GM12873 (cell line): ENCODE data around the gene GPR171.

Experiments
- CTCF ChIP-seq: IDR thresholded peaks from 2 replicates; pipeline ENCODE4 v1.5.1; 2012; ENCODE audit warnings: low read depth, mild to moderate bottlenecking, moderate library complexity, low read length, control low read depth; ENCODE audit not compliant: insufficient read depth; ENCODE audit errors: missing control alignments

Gene GPR171

DNA sequence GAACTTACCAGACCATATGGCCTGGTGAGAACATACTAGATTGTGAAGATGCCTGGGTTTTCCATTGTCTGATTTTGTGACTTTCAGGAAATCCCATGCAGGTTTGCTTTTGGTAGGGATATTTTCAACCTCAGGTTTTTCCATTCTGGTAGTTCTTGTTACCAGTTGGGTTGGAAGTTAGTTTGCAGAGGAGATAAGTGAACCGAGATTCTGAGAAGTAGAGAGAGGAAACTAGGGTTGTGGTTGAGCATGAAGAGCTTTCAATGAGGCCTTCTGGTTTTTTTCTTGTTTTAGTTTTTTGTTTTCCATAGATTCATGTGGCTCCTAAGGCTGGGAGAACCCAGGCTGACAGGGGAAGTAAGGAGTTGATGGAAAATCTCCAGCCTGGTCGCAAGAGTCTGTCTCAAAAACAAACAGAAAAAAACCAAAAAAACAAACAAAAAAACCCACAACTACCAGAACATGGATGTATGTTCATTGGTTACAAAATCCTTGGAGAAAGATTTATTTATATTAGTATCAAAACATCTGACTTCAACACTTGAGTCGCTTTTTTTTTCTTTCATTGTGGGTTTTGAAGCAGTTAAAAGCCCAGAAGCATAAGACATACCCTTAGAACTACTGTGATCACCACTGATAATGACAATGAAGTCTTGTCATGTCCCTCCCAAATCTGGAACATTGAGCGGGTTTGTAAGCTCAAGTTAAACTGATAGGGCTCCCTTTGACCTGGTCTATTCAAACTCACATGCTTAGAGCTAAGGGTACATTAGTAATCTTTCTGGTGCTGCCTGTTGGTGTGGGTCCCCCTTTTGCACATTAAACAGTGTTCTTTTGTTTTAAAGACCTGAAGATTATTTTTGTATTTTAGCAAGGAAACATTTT is 3.2 kb downstream of the GPR171 start:
- no peak for TF ChIP-seq CTCF

- TF ChIP-seq CTCF = no peak
Observed at GRCh38 chr3:151198849-151199248, 4.2 kb downstream of the GPR171 start.

DNA sequence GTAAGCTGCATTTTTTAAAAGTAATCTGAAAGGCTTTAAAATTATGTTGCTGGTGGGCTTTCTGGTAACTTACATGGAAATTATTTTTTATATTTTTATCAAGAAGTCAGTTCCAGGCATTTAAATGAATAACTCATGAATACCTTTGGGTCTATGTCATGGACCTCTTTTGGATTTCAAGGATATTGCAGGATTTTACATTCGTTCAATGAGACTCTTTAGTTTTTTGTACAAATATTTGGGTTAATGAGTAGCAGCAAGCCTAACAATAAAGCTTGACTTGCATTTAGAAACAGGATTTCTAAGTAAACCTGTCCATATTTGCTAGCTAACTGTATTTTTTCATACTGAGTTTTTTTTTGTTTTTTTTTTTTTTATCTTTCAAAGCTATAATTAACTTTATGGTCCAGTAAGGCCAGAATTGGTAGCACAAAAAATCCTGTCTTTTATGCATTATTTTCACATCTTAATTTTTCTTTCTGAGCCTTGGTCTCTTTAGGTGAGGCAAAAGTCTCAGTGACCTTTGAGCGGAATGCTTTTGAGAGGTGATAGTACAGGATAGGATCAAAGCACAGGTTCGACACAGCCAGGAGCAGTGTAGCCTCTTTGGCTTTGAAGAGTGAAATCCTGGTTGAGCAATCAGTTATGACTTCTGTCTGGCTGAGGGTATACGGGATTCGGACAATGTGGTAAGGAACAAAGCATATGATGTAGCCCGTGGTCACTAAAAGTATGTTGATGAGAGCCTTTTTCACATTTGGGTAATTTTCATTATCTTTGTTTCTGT is 4.8 kb downstream of the GPR171 start:
- TF ChIP-seq CTCF = no peak

GRCh38 chr3:151197228-151197627 is 5.8 kb downstream of the GPR171 start:
- no peak for TF ChIP-seq CTCF

- no peak for TF ChIP-seq CTCF
Observed at GRCh38 chr3:151196434-151196833, 6.6 kb downstream of the GPR171 start.

DNA sequence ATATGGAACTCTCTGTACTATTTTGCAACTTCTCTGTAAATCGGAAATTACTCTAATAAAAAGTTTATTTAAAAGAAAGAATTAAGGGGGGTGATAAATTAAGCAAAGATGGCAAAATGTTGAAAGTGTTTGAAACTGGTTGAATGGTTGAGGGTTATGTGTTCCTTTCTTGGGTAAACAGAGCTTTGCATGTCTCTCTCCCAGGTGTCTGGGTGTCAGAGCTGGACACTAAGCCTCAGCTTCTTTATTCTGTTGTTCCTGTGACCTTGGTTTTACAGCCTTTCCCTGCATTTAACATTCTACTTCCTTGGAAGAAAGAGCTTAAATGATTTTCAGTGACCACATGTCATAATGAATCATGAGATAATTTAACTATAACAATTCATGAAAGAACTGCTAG is 7.2 kb downstream of the GPR171 start:
- TF ChIP-seq CTCF = no peak

GRCh38 chr3:151192545-151192944 is 10.5 kb downstream of the GPR171 start:
- no peak for TF ChIP-seq CTCF
